A673 (cell line): ENCODE results near the gene TTI1. TPM values are rescaled to one million over a fixed set of nuclear protein-coding genes. Genes with fewer than 3 reads are reported as not detected.

ENCODE experiments used
- BruUV-seq: library from RNA; stranded (reverse); fragments of 400-500 nt; replicated peaks from 2 replicates; lab custom pipeline; 2021; lab: Mats Ljungman, UMichigan
- CTCF ChIA-PET: fragments of 300-600 bp; sonication (Branson Sonifier 250); formaldehyde crosslinking; loops from one replicate; lab custom pipeline; 2022; ENCODE audit warnings: antibody characterized with exemption; lab: Charles Lee
- POLR2A ChIA-PET: fragments of 300-600 bp; sonication (Branson Sonifier 250); formaldehyde crosslinking; loops from one replicate; lab custom pipeline; 2022; ENCODE audit warnings: antibody characterized with exemption; ENCODE audit not compliant: low non-redundant PET; lab: Charles Lee
- DNase-seq: peaks from one replicate; pipeline ENCODE4 v3.0.0-alpha.2; 2015; ENCODE audit warnings: low spot score
- H3K27ac ChIP-seq: fragments of 200-600 bp; sonication (generic); 2 replicates; pipeline ENCODE4 v1.5.1; 2016; ENCODE audit warnings: mixed run types, low read depth, mild to moderate bottlenecking, mixed read lengths, antibody characterized with exemption, low read length; ENCODE audit not compliant: poor library complexity, severe bottlenecking
- H3K27me3 ChIP-seq: fragments of 200-600 bp; sonication (generic); replicated peaks from 2 replicates; pipeline ENCODE4 v1.6.1; 2017; ENCODE audit warnings: mixed run types, low read depth, mild to moderate bottlenecking, mixed read lengths, antibody characterized with exemption, low read length; ENCODE audit not compliant: insufficient read depth, poor library complexity
- H3K36me3 ChIP-seq: fragments of 200-600 bp; sonication (generic); 2 replicates; pipeline ENCODE4 v1.6.1; 2016; ENCODE audit warnings: mixed run types, mild to moderate bottlenecking, mixed read lengths, antibody characterized with exemption, low read length; ENCODE audit not compliant: insufficient read depth, poor library complexity, severe bottlenecking
- H3K4me1 ChIP-seq: fragments of 200-600 bp; sonication (generic); 2 replicates; pipeline ENCODE4 v1.6.1; 2017; ENCODE audit warnings: mixed run types, mild to moderate bottlenecking, mixed read lengths, antibody characterized with exemption, low read length; ENCODE audit not compliant: insufficient read depth, poor library complexity, severe bottlenecking
- H3K4me3 ChIP-seq: fragments of 200-600 bp; sonication (generic); 2 replicates; pipeline ENCODE4 v1.5.1; 2016; ENCODE audit warnings: low read depth, mixed run types, mild to moderate bottlenecking, mixed read lengths, low read length; ENCODE audit not compliant: poor library complexity, severe bottlenecking
- H3K9me3 ChIP-seq: fragments of 200-600 bp; sonication (generic); 2 replicates; pipeline ENCODE4 v1.6.1; 2016; ENCODE audit warnings: mixed run types, low read depth, mild to moderate bottlenecking, mixed read lengths, antibody characterized with exemption, low read length; ENCODE audit not compliant: poor library complexity, severe bottlenecking
- EZH2 ChIP-seq: fragments of 200-600 bp; sonication (generic); IDR thresholded peaks from 2 replicates; pipeline ENCODE4 v1.6.1; 2017; ENCODE audit warnings: borderline replicate concordance, low read depth, mild to moderate bottlenecking, mixed read lengths, antibody characterized with exemption, low read length; ENCODE audit not compliant: poor library complexity, severe bottlenecking
- intact Hi-C: fragments of 100-400 bp; cut with micrococcal nuclease; formaldehyde crosslinking; loops from one replicate; pipeline ENCODE4 v1.10.0; 2022; ENCODE audit not compliant: unreplicated experiment
- total RNA-seq: library from RNA; stranded (reverse); gene quantifications from 2 replicates; pipeline ENCODE4 v1.2.3, GENCODE V29; 2021
- TF ChIP-seq, protein P1 (sequence below): fragments of 300-800, 200-600 bp; sonication (generic); conservative IDR thresholded peaks from 2 replicates; pipeline ENCODE4 v1.5.1; 2017; ENCODE audit warnings: low read depth, mild to moderate bottlenecking, antibody characterized with exemption, low read length, moderate library complexity, mixed read lengths

The TTI1 gene
- total RNA-seq, 1 experiment from 2014 or later = 40.3 TPM

DNA sequence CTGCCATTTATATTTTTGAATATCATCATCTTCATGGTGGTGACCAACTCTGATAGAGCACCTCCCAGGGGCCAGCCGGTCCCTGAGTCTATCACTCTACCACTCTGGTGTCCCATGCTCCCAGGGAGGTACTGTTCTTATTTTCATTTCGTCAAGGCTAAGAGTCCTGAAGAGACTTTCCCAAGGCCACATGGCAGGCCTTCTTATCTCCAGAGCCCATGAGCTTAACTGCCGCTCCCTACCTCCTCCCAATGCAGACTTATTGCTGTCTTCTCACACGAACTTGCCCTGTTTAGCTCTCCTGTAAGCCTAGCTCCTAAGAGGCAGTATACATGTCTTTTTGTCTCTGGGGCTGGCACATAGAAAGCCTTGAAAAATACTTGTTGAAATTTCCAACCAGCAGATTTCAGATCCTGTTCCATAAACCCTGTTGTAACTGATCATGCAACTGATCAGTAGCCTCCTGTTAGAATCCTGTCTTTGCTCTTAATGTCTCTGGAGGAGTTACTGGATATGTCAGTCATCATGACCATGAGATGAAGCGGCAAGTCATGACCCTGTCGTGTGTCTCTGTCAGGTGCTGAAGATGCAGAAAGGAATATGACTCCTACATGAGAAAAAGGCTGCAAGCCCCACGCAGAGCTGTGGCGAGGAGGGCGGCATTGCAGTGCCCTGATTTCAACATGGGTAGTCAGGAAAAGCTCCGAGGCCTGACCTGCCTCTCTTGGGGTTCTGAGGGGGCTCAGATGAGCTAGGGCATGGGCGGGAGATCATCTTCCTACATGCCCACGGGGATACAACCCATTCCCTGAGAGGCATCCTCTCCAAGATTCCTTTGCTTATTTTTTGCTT, 60.0 kb downstream of the TTI1 start:
- intact Hi-C loops = no loop called here
- no TSS peak for BruUV-seq
- H3K27ac ChIP-seq = no peak overlapping the region
- H3K9me3 ChIP-seq = no peaks in the 10 kb centered on the region
- no peaks in the 10 kb centered on the region for H3K27me3 ChIP-seq
- POLR2A ChIA-PET = no interaction called here
- TF ChIP-seq EZH2 = no peak
- TF ChIP-seq, protein P1, sequence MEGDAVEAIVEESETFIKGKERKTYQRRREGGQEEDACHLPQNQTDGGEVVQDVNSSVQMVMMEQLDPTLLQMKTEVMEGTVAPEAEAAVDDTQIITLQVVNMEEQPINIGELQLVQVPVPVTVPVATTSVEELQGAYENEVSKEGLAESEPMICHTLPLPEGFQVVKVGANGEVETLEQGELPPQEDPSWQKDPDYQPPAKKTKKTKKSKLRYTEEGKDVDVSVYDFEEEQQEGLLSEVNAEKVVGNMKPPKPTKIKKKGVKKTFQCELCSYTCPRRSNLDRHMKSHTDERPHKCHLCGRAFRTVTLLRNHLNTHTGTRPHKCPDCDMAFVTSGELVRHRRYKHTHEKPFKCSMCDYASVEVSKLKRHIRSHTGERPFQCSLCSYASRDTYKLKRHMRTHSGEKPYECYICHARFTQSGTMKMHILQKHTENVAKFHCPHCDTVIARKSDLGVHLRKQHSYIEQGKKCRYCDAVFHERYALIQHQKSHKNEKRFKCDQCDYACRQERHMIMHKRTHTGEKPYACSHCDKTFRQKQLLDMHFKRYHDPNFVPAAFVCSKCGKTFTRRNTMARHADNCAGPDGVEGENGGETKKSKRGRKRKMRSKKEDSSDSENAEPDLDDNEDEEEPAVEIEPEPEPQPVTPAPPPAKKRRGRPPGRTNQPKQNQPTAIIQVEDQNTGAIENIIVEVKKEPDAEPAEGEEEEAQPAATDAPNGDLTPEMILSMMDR = no peak
- DNase-seq = no peak
- no peaks in the 10 kb centered on the region for H3K36me3 ChIP-seq
- peaks cover 20% of the 10 kb centered on the region for H3K4me1 ChIP-seq
- CTCF ChIA-PET = no interaction called here
- no peak overlapping the region for H3K4me3 ChIP-seq

DNA sequence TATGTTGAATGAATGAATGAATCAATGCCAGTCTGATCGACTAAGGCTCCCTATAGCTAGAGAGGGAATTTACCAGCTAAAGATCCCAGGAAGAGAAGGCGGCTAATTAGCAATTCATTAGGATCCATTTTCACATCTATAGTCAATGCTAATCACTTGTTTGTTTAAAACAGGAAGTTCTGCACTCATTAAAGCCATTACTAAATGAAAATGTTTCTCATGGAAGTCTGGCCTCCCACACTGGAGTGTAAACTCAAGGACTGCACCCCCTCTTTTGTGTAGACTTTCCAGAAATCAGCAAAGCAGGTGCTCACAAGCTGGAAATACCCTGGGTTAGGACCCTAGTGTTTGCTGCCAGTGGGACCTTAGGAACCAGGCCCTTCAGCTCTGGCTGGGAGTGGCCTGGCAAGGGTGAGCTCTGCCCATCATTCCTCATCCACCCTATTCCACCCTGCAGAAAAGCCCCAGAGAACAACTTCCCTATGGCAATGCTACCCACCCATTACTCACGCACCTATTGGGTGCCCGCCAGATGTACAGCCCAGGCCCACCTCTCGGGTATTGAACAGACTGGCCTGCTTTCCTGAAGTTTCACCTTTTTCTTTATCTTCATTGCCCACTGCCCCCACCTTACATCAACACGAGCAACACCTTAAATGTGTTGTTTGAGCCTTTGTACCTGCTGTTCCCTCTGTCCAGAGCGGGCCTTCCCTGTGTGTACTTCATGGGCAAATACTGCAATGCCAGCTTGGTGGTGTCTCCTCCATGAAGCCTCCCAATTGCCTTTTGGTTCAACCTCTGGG, 60.8 kb downstream of the TTI1 start:
- CTCF ChIA-PET = no interaction called here
- Histone ChIP-seq H3K4me1 (peaks cover 17% of the 10 kb centered on the region), H3K9me3 (no peaks in the 10 kb centered on the region), H3K36me3 (no peaks in the 10 kb centered on the region), H3K4me3 (no peak overlapping the region), H3K27ac (no peak overlapping the region), H3K27me3 (no peaks in the 10 kb centered on the region)
- no peak for DNase-seq
- POLR2A ChIA-PET = no interaction called here
- no peak for TF ChIP-seq EZH2
- TF ChIP-seq, protein P1 = no peak
- intact Hi-C loops = no loop called here
- no TSS peak for BruUV-seq

DNA sequence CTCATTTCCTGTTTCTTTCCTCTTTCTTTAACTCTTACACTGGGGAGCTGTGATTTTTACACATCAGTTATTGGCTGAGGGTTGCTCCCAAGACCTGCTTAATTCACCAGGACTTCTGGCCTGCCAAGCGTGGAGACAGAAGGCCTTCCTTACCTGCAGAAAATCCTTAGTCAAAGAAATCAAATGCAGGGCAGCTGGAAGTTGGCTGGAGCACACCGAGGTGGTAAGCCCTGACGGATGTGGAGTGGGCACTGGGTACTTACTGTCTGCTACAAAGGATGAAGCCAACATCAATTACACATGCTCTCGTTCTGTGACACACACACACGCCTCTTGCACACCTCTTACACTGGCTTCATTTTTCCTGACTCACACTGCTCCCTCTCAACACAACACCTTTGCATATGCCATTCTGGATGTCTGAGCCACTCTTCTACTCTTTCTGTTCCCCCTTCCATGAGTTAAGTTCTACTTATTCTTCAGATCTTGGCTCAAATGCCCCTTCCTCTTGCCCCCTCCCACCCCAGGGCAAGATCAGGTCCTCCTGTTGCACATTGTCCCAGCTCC, 61.6 kb downstream of the TTI1 start:
- Histone ChIP-seq H3K27ac (no peak overlapping the region), H3K4me1 (peaks cover 12% of the 10 kb centered on the region), H3K27me3 (no peaks in the 10 kb centered on the region), H3K36me3 (no peaks in the 10 kb centered on the region), H3K9me3 (no peaks in the 10 kb centered on the region), H3K4me3 (no peak overlapping the region)
- BruUV-seq = no TSS peak
- ChIA-PET CTCF (no interaction called here), POLR2A (no interaction called here)
- DNase-seq = no peak
- intact Hi-C loops = no loop called here
- TF ChIP-seq, protein P1 = no peak
- no peak for TF ChIP-seq EZH2
